HG03066 (cell line): ENCODE data around the gene CYP27B1.

ENCODE experiments used
- ATAC-seq: cut with Tn5 transposase; IDR thresholded peaks from one replicate; pipeline ENCODE4 v1.9.1; 2021; ENCODE audit warnings: low read depth; ENCODE audit not compliant: unreplicated experiment

The CYP27B1 gene

DNA sequence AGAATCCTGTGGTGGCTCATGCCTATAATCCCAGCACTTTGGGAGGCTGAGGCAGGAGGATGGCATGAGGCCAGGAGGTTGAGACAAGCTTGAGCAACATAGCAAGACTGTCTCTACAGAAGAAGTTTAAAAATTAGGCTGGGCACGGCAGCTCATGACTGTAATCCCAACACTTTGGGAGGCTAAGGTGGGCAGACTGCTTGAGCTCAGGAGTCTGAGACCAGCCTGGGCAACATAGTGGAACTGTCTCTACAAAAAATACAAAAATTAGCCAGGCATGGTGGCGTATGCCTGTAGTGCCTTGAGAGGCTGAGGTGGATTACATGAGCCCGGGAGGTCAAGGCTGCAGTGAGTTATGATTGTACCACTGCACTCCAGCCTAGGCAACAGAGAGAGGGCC, 998 bp upstream of the CYP27B1 start:
- no peak for ATAC-seq

DNA sequence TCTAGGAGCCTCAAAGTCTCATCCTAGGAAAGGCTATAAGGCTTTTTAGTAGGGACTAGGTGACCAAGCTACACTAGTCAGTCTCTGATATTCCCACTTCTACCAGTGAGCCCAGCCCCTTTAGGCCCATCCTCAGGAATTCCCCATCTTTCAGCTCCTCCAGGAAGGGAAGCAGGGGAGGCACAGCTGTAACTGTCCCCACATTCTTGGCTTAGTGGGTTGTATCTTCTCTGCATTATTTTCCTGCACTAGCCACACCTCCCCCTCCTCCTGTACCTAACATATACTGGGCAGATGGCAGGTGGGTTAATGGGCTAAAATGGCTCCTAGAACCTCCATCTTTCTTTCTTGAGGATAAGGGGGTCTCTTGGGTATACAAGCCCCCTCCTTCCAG, 424 bp upstream of the CYP27B1 start:
- ATAC-seq = no peak

DNA sequence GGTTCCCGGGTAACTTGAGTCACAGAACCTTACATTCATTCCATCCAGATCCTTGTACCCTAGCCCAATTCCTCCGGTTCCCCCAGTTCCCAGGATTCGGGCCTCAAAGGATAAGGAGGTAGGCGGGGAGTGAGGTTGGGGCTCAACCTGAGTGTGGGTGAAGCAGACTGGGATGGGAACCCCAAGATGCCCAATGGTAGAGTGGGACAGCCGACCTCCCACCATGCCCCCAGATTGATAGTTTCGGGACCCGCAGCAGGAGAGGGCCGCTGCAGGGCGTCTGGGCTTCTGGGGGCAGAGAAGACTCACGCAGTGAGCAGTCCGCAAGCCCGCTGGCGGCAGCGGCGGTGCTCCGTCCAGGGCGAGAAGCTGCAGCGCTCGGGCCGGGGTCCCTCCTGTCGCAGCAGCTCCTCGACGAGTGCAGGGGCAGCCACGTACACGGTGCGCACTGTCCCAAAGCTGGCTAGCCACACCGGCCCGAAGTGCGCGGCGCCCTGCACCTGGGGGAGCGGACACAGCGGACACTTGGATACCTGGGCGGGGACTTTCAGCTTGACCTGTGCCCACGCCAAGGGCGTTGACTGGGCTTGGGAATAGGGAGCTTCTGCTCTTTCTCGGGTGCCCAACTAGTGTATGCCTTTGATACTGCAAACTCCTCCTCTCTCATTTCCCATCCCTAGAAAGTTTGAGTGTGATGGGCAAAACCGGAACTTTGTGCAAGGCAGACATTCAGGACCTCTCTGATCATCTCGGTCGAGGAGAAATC, 997 bp downstream of the CYP27B1 start:
- ATAC-seq = no peak

DNA sequence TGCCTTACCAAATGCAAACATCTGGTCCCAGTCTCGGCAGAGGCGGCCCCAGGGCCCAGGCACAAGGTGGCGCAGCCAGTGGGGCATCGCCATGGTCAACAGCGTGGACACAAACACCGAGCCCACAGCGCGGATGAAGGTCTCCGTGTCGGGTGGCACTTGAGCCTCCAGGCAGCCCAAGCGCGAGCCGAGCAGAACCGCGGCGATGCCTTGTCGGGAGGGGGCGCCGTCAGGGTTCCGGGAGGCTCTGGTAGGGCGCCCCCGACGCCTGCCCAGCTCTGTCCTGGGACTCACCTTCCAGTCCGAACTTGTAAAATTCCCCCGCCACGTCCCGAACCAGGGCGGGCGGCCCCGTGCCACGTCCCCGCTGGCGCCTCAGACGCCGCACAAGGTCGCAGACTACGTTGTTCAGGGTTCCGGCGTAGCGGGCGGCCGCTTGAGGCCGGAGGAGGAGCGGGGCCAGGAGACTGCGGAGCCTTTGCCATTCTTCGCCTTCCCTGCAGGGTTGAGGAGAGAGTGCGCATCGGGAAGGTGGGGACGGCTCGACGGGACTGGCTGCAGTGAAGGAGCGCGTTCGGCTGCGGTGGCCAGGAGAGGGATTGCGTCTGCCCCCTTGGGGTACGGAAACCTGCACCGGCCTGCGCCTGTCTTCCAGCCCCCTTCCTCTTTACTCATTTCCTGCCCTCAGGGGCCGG, 1.7 kb downstream of the CYP27B1 start:
- ATAC-seq = peak; percentile 46

DNA sequence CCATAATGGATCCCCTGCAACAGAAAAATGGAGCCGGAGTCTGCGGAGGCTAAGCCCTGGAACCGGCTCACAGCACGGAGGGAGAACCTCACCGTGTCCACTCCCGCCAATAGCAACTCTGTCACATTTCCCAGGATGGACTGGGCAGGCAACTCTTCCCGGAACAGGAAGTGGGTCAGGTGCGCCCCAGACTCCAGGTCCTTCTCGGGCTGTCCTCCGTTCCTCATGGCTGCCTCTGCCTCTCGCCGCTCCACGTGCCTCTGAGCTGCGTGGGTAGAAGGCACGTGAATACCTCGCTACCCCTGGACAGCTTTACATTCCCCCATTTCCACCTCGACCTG, 2.2 kb downstream of the CYP27B1 start:
- peak; percentile 15 for ATAC-seq

DNA sequence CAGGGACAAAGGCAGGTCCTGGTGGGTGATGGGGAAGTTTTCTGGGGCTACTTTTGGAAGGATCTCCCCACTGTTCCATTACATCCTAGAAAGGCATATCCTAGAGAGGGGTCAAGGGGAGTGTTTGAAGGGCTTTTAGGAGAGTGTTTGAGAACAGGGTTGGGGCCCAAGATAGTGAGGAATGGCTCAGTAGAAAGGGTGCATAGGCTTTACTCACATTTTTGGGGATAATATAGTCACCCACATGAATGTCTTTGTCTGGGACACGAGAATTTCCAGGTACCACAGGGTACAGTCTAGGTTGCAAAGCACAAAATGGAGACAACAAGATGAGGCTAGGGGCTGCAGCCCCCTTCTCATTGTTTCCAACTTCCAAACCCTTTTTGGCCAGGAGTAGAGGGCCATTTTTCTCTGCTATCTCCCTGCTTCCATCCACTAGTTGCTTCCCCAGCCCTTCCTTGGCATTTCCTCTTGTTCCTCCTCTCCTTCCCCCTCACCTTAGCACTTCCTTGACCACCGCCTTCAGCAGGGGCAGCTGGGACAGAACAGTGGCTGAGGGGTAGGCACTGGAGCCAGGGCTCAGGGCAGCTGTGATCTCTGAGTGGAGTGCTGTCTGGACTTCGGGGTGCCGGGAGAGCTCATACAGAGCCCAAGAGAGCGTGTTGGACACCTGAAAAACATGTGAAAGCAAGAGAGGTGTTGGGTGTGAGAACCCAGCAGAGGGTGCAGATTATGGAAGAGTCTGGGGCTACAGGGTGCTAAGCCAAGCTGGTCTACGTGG, 2.8 kb downstream of the CYP27B1 start:
- ATAC-seq = no peak

DNA sequence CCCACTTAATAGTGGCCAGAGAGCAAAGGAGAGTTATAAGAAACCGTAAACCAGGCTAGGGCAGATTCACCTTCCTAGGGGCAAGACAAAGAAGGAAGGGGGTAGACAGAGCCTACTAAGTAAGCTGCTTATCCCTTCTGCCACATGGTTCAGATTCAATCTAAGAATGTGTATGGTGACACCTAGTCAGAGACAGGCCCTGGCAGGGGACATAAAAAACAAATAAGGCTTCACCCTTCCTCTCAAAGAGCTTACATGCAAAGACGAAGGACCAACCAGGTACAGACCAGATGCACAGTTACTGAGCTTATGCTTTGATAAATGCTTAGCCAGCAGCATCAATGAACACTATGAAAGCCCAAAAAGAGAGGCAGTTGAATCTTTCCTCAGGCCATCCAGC, 4.4 kb downstream of the CYP27B1 start:
- ATAC-seq = no peak

DNA sequence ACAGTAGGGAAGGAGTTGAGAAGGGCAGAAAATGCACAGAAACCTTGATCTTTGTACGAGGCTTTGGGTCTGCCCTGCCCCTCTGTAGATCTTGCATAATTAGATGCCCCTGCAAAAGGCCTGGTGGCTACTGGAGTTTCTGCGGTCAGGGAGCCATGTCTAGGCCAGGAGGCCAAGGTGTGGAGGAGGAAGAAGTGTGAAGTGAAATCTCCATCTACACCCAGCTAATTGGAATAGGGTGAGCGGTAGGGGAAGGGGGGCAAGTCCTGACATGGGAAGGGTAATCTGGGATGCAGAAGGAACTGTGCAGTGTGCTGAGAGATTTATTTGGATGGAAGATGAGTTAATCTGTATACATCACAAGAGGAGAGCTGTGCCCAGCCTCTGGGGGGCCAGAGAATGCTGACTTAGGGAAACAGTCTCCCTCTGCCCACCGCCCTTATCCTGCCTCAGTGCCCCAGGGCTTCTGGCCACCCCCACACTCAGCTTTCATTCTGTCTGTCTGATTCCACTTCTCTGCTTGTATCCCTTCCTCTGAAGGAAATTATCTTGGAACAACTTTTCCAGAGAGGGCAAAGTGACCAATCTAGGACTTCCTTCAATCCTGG, 5.4 kb downstream of the CYP27B1 start:
- no peak for ATAC-seq

DNA sequence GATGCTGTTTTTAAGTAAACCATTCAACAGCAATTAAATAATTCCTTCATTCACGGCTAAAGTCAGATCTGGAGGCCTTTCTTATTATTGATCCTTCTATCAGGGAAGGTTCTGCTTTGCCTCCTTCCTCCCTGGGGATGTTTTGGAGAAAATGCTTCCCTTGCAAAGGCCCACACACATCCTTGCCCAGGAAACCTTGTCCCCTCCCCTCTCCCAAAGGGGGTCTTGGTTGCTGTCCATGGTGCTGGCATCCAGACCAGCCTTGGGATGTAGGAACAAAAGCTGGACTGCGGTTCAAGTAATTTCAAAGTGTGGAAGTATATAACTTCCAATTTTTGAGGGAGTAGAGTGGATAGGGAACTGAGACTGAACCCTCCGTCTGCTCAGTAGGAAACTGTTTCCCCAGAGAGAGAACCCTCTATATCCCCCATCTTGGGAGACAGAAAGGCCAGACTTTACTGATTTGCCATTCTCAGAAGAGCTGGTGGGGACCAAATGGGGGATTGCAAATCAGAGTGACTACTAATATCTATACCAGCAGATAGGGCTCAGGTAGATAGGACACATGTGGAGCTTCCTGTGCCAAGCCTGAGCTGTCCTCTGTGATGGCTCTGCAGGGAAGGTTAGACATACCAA, 6.4 kb downstream of the CYP27B1 start:
- no peak for ATAC-seq

DNA sequence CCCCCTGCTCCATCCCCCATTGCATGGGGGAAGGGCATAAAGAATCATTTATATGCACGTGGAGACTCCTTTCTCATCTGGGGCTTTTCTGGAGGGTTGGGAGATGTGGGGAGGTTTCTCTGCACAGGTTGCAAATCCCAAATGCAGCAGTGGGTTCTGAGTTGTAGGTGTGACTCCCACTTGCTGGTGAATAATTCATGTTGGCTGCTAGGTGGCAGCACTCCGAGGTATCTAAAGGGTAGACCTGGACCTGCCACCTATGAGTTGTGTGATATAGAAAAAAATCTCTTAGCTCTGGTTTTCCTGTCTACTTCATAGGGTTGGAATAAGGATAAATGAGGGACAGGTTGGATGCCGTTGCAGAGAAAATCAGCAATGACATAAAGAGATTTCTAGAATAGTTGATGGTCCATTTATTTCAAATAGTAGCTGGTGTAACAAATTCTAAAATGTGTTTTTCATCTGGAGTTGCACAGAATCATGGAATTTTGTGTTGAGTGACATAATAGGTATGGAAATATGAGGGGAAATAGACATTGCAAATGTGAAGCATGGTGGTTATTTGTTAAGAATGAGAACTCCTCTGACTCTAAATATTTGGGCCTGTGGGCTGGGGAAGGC, 7.4 kb downstream of the CYP27B1 start:
- ATAC-seq = no peak

DNA sequence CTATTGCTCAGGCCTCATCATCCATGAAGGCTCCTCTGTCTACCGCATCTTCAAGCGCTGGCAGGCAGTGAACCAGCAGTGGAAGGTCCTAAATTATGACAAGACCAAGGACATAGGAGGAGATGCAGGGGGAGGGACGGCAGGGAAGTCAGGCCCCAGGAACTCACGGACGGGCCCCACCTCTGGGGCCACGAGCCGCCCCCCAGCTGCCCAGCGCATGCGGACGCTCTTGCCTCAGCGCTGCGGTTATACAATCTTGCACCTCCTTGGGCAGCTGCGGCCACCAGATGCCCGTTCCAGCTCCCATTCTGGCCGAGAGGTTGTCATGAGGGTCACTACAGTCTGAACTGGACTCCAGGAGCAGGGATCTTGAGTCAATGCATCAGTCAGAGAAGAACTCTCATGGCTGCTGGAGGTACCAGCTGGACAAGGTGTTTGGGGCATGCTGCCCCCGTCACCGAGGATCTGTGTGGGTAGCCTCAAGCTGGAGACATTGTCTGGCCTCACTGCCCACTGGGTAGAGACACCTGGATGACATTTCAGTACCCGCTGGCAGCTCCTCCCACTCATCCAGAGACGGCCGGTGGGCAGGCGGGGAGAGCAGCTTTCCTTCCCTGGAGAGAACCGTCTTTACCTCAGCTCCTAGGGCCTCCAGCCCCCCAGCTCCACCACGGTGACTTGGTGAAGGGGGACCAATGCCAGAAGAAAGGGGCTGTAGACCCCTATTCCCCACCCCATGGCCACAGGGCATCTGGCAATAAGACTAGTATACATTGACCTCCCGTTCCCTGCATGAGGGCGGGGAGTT, 8.1 kb downstream of the CYP27B1 start:
- ATAC-seq = no peak

DNA sequence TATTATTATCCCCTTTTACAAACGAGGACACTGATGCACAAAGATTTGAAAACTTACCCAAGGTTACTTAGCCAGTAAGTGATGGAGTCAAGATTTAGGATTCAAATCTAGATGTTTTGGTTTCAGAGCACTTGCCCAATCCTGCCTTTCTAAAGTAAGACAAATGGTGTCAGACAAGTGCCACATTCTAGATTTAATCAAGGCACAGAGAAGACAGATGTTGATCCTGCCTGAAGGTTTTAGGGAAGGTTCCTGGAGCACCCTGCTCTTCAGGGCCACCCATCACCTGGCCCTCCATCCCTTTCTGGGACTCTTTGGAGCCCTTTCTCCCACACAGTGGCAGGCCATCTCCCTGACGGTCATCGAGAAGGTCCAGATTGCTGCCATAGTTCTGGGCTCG, 9.1 kb downstream of the CYP27B1 start:
- ATAC-seq = no peak

DNA sequence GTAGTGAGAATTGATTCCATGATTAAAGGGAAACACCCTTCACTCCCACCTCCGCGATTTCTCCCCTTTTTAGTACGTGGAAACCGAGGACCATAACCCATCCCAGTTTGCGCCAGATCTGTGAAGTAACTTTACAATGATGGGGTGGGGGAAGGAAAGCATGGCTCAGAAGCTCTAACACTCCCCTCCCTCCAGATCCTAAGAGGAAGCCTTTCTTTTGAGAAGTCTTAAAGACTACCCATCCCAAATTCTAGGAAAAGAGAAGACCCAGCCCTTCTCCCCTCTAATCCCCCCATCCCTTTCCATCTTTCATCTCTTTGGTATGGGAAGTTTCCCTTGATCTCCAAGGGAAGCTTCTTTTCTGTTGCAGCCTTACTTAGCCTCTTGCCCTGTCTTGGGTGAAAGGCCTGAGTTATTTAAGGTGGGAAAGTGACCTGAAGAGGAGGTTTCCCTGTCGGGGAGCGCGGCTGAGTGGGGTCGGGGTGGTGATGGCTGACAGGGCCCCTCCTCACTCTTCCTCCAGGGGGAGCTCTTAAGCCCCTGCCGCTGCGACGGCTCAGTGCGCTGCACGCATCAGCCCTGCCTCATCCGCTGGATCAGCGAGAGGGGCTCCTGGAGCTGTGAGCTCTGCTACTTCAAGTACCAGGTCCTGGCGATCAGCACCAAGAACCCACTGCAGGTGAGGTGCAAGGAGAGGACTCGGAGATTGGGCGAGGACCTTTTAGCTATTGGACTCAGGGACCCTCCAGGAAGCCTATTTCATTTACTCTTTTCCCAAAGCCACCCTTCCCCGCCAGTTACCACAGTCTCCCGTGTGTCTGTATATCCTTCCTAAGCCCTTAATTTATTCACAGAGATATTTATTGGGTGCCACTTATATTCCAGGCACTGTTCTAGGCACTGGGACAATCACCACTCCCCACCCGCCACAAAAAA, 10.2 kb downstream of the CYP27B1 start:
- no peak for ATAC-seq

DNA sequence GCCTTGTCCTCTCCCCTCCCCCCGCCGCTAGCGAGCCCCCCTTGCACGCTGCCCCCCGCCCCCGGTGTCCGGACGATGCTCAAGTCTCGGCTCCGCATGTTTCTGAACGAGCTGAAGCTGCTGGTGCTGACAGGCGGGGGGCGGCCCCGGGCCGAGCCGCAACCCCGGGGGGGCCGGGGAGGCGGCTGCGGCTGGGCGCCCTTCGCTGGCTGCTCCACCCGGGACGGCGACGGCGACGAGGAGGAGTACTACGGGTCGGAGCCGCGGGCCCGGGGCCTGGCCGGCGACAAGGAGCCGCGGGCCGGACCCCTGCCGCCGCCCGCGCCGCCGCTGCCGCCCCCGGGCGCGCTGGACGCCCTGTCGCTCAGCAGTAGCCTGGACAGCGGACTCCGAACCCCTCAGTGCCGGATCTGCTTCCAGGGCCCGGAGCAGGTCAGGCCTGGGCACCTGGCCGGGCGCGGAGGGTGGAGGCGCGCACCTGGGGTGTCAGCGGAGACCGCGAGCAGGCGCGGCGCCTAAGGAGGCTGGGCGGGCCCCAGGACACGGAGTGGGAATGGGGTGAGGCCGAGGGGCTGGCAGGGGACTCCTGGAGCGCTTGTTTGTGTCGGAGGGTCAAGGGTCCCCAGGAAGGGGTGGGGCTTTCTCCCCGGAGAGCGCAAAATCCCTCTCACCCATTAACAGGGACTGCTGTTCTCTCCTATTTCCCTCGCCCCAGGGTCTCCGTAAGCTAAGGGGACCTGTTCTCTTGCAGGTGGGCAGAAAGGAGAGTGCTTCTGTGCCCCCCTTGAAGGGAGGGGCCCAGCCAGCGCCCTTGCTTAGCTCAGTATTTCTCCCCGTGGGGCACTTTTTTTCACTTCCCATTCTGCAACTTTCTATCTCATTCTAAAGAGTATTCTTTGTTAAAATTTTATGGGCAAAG, 11.2 kb downstream of the CYP27B1 start:
- ATAC-seq = no peak

DNA sequence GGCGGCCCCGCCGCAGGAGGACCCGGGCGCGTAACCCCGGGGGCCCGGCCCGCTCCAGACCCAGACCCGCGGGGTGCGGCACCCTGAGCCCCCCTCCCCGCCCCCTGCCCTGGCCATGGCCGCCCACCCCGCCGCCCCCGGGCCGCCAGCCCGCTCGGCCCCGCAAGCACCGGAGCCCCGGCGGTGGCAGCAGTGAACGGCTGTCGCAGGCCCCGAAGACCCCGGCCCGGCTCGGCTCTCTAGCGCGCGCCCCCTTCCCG, 11.8 kb downstream of the CYP27B1 start:
- ATAC-seq = no peak

DNA sequence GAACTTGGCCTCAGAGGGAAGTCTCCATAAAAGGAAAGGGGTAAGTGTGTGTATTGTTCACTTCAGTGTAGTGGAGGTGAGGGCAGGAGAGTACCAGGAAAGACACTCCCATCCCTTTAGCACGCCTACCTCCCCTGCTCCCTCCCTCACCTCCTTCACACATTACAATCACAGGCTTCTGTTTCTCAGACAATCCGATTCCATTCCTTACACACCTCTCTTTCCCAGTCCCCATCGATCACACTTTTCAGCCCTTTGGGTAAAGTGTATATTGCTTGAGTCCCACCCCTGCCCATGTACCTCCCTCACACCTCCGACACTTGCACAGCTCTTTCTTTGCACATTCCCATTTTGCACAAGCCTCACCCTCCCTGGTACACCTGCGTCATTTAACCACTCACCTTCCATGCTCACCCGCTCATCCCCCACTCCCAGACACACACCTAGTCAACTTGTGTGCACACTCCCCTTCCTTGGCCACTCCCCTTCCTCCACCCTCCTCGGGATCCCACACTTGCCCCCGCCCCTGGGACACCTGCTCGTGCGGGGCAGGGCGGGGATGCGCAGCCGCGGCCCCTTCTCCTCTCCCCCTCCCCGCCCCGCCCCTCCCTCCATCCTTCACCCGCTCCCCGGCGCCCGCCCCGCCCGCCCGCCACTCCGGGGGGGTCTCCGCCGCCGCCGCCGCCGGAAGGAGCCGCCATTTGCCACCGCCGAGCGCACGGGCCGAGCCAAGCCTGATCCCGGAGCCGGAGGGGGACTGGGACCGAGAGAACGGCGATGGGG, 12.3 kb downstream of the CYP27B1 start, which contains the start of gene MARCHF9:
Gene MARCHF9, plus strand, starts transcription at position 693 of the 783 bp plus-strand sequence. CDS start 426 bp downstream, outside the sequence.
- ATAC-seq = peak; percentile 35
